Measurements from ENCODE around the gene ACAT1.
"Not testable (repeated sequence)": the region's sequence is repeated elsewhere in the genome, so short reads cannot be mapped to it uniquely, and the experiment has no call there.

Gene ACAT1

GRCh38 chr11:108101090-108101775 lies 20.1 kb upstream of the ACAT1 start:
- no peak for DNase-seq (ENCODE audit: low read depth)
- no peak for TF ChIP-seq CTCF (conservative IDR thresholded peaks at IDR 0.05; ENCODE audit: low read length)
- H3K4me3 ChIP-seq (ENCODE audit: low read length), result no peak overlapping the region

GRCh38 chr11:108111126-108111525 lies 10.2 kb upstream of the ACAT1 start:
- no peak for DNase-seq (ENCODE audit: low read depth)
- no peak for TF ChIP-seq CTCF (conservative IDR thresholded peaks at IDR 0.05; ENCODE audit: low read length)
- H3K4me3 ChIP-seq (ENCODE audit: low read length), result no peak overlapping the region

GRCh38 chr11:108112057-108112456 lies 9.3 kb upstream of the ACAT1 start:
- no peak overlapping the region for H3K4me3 ChIP-seq (ENCODE audit: low read length)
- no peak for DNase-seq (ENCODE audit: low read depth)
- TF ChIP-seq CTCF (conservative IDR thresholded peaks at IDR 0.05; ENCODE audit: low read length), result no peak

- DNase-seq (ENCODE audit: low read depth), result peak; percentile 82
- TF ChIP-seq CTCF (conservative IDR thresholded peaks at IDR 0.05; ENCODE audit: low read length), result no peak
Observed at GRCh38 chr11:108115500-108116140, 5.7 kb upstream of the ACAT1 start.

GRCh38 chr11:108117746-108118371 lies 3.5 kb upstream of the ACAT1 start:
- peak; percentile 70 for TF ChIP-seq CTCF (conservative IDR thresholded peaks at IDR 0.05; ENCODE audit: low read length)
- peak; percentile 73 for DNase-seq (ENCODE audit: low read depth)
- H3K4me3 ChIP-seq (ENCODE audit: low read length), result no peak overlapping the region

More at GRCh38 chr11:108115500-108116140, 5.7 kb upstream of the ACAT1 start:
- H3K4me3 ChIP-seq (ENCODE audit: low read length), result no peak overlapping the region

- peak overlapping the region; percentile 67 for H3K4me3 ChIP-seq (ENCODE audit: low read length)
- not testable (repeated sequence) for DNase-seq (ENCODE audit: low read depth)
Observed at GRCh38 chr11:108120936-108121273, 462 bp upstream of the ACAT1 start.

- peak; percentile 25 for DNase-seq (ENCODE audit: low read depth)
Observed at GRCh38 chr11:108122166-108122628, 830 bp downstream of the ACAT1 start.

More at GRCh38 chr11:108122166-108122628, 830 bp downstream of the ACAT1 start:
- peak overlapping the region; percentile 67 for H3K4me3 ChIP-seq (ENCODE audit: low read length)
- TF ChIP-seq CTCF (conservative IDR thresholded peaks at IDR 0.05; ENCODE audit: low read length), result no peak

All from AG10803 (cell line).